Left cardiac atrium (tissue), 4 donors: ENCODE results near the gene CRISPLD2. TPM values are rescaled to one million over a fixed set of nuclear protein-coding genes. Genes with fewer than 3 reads are reported as not detected.
"Not testable (repeated sequence)": the region's sequence is repeated elsewhere in the genome, so short reads cannot be mapped to it uniquely, and the experiment has no call there.

Experiments
- ATAC-seq, 2 donors: fragments of 200-7000 bp; cut with Tn5 transposase; one replicate each; pipeline ENCODE4 v1.9.1; 2020; ENCODE audit warnings: mild to moderate bottlenecking in 2 of 2, moderate library complexity in 2 of 2
- DNase-seq: peaks from one replicate; pipeline ENCODE4 v3.0.0-alpha.2; 2020
- intact Hi-C, 2 donors: fragments of 100-400 bp; cut with DNase I; formaldehyde crosslinking; loops; one replicate each; pipeline versions ENCODE4 v1.14.1 to v1.15.1; 2022 to 2023
- total RNA-seq, 2 donors: library from RNA; stranded (reverse); fragmentation: NEBNext Ultra II Directional; extraction: Animal tissue kit (Norgen Biotek cat#: 25700); gene quantifications; one replicate each; pipeline ENCODE4 v1.2.1, GENCODE V29; 2021
- donor health status: DM: no; HTN: yes; CAD: no.
- donor health status: DM: no; HTN: yes; CAD: no; lungs with severe emphysema.
- donor health status: DM: yes; HTN: yes; CAD: no.
- donor health status: Dilated cardiomyopathy.

Gene CRISPLD2
- total RNA-seq, 2 donors from 2014 or later = 36.1 to 58.3 TPM

- intact Hi-C loops = no loop called here
- DNase-seq (no peak), ATAC-seq (no peak)
Measured at GRCh38 chr16:84848986-84849634, 29.3 kb downstream of the CRISPLD2 start.

- intact Hi-C loops = no loop called here
- ATAC-seq = no peak
- no peak for DNase-seq
Measured at GRCh38 chr16:84849751-84850150, 30.0 kb downstream of the CRISPLD2 start.

- intact Hi-C loops = no loop called here
- DNase-seq (no peak), ATAC-seq (no peak)
Measured at GRCh38 chr16:84850714-84851113, 30.9 kb downstream of the CRISPLD2 start.

GRCh38 chr16:84851192-84852127 is 31.7 kb downstream of the CRISPLD2 start:
- ATAC-seq (peak in 1 of 2 donors; percentile 55), DNase-seq (no peak)
- intact Hi-C loops = no loop called here

- ATAC-seq = no peak
- DNase-seq = no peak
- intact Hi-C loops = no loop called here
Measured at GRCh38 chr16:84853534-84853933, 33.7 kb downstream of the CRISPLD2 start.

- intact Hi-C loops = no loop called here
- DNase-seq (no peak), ATAC-seq (no peak)
Measured at GRCh38 chr16:84854759-84855158, 35.0 kb downstream of the CRISPLD2 start.

GRCh38 chr16:84855435-84856202 is 35.8 kb downstream of the CRISPLD2 start:
- ATAC-seq, DNase-seq, intact Hi-C loops: not testable (repeated sequence)

- ATAC-seq, intact Hi-C loops, DNase-seq: not testable (repeated sequence)
Measured at GRCh38 chr16:84856203-84856581, 36.4 kb downstream of the CRISPLD2 start.

- not testable (repeated sequence) for ATAC-seq
Measured at GRCh38 chr16:84856811-84857210, 37.0 kb downstream of the CRISPLD2 start.

GRCh38 chr16:84859681-84860080 is 39.9 kb downstream of the CRISPLD2 start:
- DNase-seq = no peak
- intact Hi-C loops = no loop called here
- no peak for ATAC-seq

More at GRCh38 chr16:84856811-84857210, 37.0 kb downstream of the CRISPLD2 start:
- DNase-seq, intact Hi-C loops: not testable (repeated sequence)

- DNase-seq (no peak), ATAC-seq (no peak)
- intact Hi-C loops = no loop called here
Measured at GRCh38 chr16:84860383-84860782, 40.6 kb downstream of the CRISPLD2 start.

- intact Hi-C loops = no loop called here
- no peak for ATAC-seq
- no peak for DNase-seq
Measured at GRCh38 chr16:84861671-84862070, 41.9 kb downstream of the CRISPLD2 start.

- ATAC-seq (peak in 1 of 2 donors; percentile 8), DNase-seq (no peak)
- intact Hi-C loops = no loop called here
Measured at GRCh38 chr16:84862804-84863480, 43.2 kb downstream of the CRISPLD2 start.

- intact Hi-C loops = no loop called here
- ATAC-seq (no peak), DNase-seq (no peak)
Measured at GRCh38 chr16:84863481-84863814, 43.7 kb downstream of the CRISPLD2 start.

- ATAC-seq = no peak
- intact Hi-C loops = no loop called here
- DNase-seq = no peak
Measured at GRCh38 chr16:84864326-84864955, 44.7 kb downstream of the CRISPLD2 start.

GRCh38 chr16:84867696-84868095 is 47.9 kb downstream of the CRISPLD2 start:
- ATAC-seq (no peak), DNase-seq (no peak)

GRCh38 chr16:84868328-84868727 is 48.5 kb downstream of the CRISPLD2 start:
- ATAC-seq (no peak), DNase-seq (no peak)

More at GRCh38 chr16:84867696-84868095, 47.9 kb downstream of the CRISPLD2 start:
- intact Hi-C loops = no loop called here

GRCh38 chr16:84868829-84869472 is 49.2 kb downstream of the CRISPLD2 start:
- DNase-seq = no peak
- intact Hi-C loops = no loop called here
- ATAC-seq = no peak

More at GRCh38 chr16:84868328-84868727, 48.5 kb downstream of the CRISPLD2 start:
- intact Hi-C loops = no loop called here
